Measurements from ENCODE around the gene BMP15. TPM values are rescaled to one million over a fixed set of nuclear protein-coding genes. Genes with fewer than 3 reads are reported as not detected.

Gene BMP15
- total RNA-seq, 2 experiments from 2014 or later: not detected

DNA sequence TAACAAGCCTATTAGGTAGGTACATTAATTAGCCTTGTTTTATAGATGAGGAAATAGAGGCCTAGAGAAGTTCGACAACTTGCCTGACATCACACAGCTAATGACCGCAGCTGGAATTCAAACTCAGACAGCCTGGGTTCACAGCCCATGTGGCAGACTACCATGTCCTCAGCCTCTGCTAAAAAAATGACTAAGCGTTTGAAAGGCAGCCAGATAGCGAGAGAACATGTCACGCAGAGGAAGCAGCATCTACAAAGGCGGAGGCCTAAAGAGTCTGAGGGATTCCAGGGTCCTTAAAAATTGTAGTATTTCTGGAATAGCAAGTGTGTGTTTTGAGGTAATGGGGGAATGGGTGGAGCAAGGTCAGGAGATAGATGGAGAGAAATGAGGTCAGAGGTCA is 33.2 kb upstream of the BMP15 start:
- CTCF ChIA-PET: no interaction called here
- Histone ChIP-seq H3K27me3 (ENCODE audit: control insufficient read depth in 1 of 2, insufficient read depth in 2 of 2, low read length in 2 of 2) (peaks cover 0 to 3% of the 10 kb centered on the region in 2 experiments), H3K4me3 (ENCODE audit: low read length) (no peak overlapping the region), H3K27ac (ENCODE audit: low read depth in 1 of 2, low read length in 2 of 2) (no peak overlapping the region), H3K9me3 (ENCODE audit: control insufficient read depth in 1 of 2, insufficient read depth in 1 of 2, low read length in 2 of 2) (no peaks in the 10 kb centered on the region), H3K36me3 (ENCODE audit: insufficient read depth, low read length) (no peaks in the 10 kb centered on the region), H3K4me1 (ENCODE audit: insufficient read depth, low read length) (no peaks in the 10 kb centered on the region)
- no peak overlapping the region for H3K4me3 Mint-ChIP-seq
- H3K27me3 Mint-ChIP-seq: peaks cover 3% of the 10 kb centered on the region
- no peak overlapping the region for H3K27ac Mint-ChIP-seq
- DNase-seq: no peak
- POLR2A ChIA-PET: no interaction called here
- H3K4me1 Mint-ChIP-seq (ENCODE audit: low read depth): no peaks in the 10 kb centered on the region
- TF ChIP-seq, protein P1, sequence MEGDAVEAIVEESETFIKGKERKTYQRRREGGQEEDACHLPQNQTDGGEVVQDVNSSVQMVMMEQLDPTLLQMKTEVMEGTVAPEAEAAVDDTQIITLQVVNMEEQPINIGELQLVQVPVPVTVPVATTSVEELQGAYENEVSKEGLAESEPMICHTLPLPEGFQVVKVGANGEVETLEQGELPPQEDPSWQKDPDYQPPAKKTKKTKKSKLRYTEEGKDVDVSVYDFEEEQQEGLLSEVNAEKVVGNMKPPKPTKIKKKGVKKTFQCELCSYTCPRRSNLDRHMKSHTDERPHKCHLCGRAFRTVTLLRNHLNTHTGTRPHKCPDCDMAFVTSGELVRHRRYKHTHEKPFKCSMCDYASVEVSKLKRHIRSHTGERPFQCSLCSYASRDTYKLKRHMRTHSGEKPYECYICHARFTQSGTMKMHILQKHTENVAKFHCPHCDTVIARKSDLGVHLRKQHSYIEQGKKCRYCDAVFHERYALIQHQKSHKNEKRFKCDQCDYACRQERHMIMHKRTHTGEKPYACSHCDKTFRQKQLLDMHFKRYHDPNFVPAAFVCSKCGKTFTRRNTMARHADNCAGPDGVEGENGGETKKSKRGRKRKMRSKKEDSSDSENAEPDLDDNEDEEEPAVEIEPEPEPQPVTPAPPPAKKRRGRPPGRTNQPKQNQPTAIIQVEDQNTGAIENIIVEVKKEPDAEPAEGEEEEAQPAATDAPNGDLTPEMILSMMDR (IDR thresholded peaks at IDR 0.05): no peak
- ATAC-seq (ENCODE audit: poor library complexity): no peak
- no peaks in the 10 kb centered on the region for H3K9me3 Mint-ChIP-seq
- no peaks in the 10 kb centered on the region for H3K36me3 Mint-ChIP-seq (ENCODE audit: low read depth)
- intact Hi-C loops (cut with DNase I, micrococcal nuclease): no loop called here

DNA sequence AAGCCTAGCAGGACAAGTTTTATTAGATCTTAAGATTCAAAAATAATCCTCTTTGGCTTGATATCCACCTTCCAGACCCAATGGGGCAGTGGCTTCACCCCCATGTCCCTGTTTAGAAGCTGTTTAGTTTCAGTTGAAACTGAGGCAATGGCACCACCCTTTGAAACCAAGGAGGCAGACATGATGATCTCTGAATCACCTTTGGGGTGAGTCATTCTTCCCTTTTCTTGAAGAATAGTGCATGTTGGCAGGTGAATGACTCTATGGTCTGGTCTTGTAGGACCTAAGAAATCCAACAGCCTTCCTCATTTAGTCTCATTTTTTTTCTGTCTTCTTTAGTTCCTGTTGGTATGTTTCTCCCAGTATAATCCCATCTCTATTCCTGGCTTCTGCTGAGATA is 29.5 kb upstream of the BMP15 start:
- TF ChIP-seq, protein P1 (IDR thresholded peaks at IDR 0.05): no peak
- intact Hi-C loops (cut with DNase I, micrococcal nuclease): no loop called here
- no peak for DNase-seq

DNA sequence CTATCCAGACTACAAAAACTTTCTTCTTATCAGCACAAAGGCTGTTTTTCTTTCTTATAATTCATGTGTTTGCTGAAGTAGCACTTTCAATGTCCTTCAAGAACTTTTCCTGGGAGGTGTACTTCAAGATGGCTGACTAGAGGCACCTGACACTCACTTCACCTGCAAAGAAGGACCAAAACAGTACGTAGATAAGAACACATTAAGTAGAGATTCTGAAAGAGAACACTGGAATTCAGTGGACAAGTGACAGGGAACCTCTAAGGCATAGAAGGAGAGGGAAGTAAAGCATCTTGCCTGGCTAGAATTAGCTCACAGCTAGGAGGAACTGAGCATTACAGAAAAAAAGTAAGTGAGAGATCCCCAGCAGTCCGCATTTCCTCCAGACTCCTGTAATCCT is 21.7 kb upstream of the BMP15 start:
- H3K4me3 ChIP-seq (ENCODE audit: low read length): no peak overlapping the region
- no peak for DNase-seq
- Mint-ChIP-seq H3K4me3 (no peak overlapping the region), H3K9me3 (no peaks in the 10 kb centered on the region), H3K27ac (no peak overlapping the region), H3K36me3 (ENCODE audit: low read depth) (no peaks in the 10 kb centered on the region), H3K27me3 (peaks cover 17% of the 10 kb centered on the region), H3K4me1 (ENCODE audit: low read depth) (no peaks in the 10 kb centered on the region)
- H3K36me3 ChIP-seq (ENCODE audit: insufficient read depth, low read length): no peaks in the 10 kb centered on the region
- intact Hi-C loops (cut with DNase I, micrococcal nuclease): no loop called here
- H3K27ac ChIP-seq (ENCODE audit: low read depth in 1 of 2, low read length in 2 of 2): no peak overlapping the region
- no peak for ATAC-seq (ENCODE audit: poor library complexity)
- ChIA-PET POLR2A (no interaction called here), CTCF (no interaction called here)
- H3K27me3 ChIP-seq (ENCODE audit: control insufficient read depth in 1 of 2, insufficient read depth in 2 of 2, low read length in 2 of 2): peaks cover 0 to 4% of the 10 kb centered on the region in 2 experiments
- TF ChIP-seq, protein P1 (IDR thresholded peaks at IDR 0.05): no peak
- no peaks in the 10 kb centered on the region for H3K4me1 ChIP-seq (ENCODE audit: insufficient read depth, low read length)
- no peaks in the 10 kb centered on the region for H3K9me3 ChIP-seq (ENCODE audit: control insufficient read depth in 1 of 2, insufficient read depth in 1 of 2, low read length in 2 of 2)

More for the DNA sequence above, 29.5 kb upstream of the BMP15 start:
- Mint-ChIP-seq H3K4me3 (no peak overlapping the region), H3K36me3 (ENCODE audit: low read depth) (no peaks in the 10 kb centered on the region), H3K27ac (no peak overlapping the region), H3K27me3 (no peaks in the 10 kb centered on the region), H3K4me1 (ENCODE audit: low read depth) (no peaks in the 10 kb centered on the region), H3K9me3 (no peaks in the 10 kb centered on the region)
- ChIA-PET POLR2A (no interaction called here), CTCF (no interaction called here)
- no peak for ATAC-seq (ENCODE audit: poor library complexity)
- Histone ChIP-seq H3K4me1 (ENCODE audit: insufficient read depth, low read length) (no peaks in the 10 kb centered on the region), H3K27me3 (ENCODE audit: control insufficient read depth in 1 of 2, insufficient read depth in 2 of 2, low read length in 2 of 2) (no peaks in the 10 kb centered on the region), H3K4me3 (ENCODE audit: low read length) (no peak overlapping the region), H3K27ac (ENCODE audit: low read depth in 1 of 2, low read length in 2 of 2) (no peak overlapping the region), H3K9me3 (ENCODE audit: control insufficient read depth in 1 of 2, insufficient read depth in 1 of 2, low read length in 2 of 2) (no peaks in the 10 kb centered on the region), H3K36me3 (ENCODE audit: insufficient read depth, low read length) (no peaks in the 10 kb centered on the region)

Measured in CD4-positive, alpha-beta T cell (primary cell).